G401.6 (cell line): Measurements from ENCODE around the gene SLCO2A1.

ENCODE experiments used
- FAIRE-seq: peaks from 2 replicates; lab custom pipeline; 2012; peaks lifted over from hg19 to GRCh38; lab: Jason Lieb, UNC

The SLCO2A1 gene

DNA sequence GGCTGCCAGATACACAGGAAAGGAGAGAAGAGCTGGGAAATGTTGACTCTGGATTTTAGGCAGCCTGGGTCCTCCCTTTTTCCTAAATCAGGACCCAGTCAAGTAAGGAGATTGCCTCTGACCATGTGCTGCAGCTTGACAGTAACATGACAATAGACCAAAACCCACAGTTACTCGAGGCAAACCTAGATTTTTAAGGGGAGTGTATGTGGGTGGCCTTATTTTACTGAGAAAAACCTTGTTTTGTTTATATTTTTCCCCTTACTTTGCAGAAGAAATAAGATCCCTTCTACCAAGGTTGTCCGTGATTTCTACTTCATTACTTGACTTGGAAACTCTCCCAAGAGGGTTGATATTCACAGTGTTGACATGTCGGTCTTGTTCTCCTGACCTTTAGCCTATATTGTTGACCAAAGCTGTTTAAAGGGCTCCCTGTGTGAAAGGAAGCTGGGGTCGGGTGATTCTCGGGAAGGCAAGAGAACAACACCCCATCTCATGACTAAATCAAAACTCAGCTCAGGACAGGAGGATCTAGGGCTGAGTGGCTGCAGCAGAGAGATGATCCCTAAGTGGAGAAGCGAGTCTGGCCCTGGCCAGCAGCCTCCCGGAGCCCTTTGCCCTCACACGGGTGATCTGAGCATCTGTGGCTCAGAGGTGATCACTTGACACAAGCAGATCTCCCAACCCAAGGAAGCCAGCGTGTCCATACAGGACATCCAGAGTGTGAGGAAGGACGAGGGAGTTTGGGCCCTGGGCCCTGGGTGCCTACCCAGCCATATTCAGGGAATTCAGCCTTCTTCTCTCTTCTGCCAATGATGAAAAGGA lies 31.0 kb upstream of the SLCO2A1 start:
- no peak for FAIRE-seq

GRCh38 chr3:134059671-134060560 lies 30.2 kb upstream of the SLCO2A1 start:
- FAIRE-seq, result no peak

DNA sequence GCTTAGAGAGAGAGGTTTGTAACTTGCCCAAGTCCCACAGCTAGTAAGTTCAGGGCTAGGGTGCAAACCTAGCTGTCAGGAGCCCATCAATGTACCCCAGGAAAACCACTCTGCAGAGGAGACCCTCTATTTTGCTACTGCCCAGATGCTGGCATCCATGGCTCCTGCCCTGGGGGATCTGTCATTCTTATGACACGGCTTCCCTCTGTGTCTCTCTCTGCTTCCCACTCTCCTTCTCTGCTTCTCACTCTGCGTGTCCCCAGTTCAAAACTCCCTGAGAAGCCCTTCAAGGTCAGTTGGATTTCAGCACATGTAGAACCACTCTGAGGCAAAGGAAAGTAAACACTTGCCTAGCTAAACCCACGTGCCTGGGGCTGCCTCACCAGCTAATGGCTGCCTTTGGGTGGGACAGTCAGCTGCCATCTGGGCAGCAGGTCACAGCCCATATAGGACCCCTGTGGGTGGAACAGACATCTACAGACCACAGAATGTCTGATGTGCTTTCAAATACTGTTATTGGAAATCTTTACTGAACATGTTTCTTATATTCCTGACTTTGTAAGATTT lies 29.4 kb upstream of the SLCO2A1 start:
- no peak for FAIRE-seq

GRCh38 chr3:134057654-134058110 lies 28.0 kb upstream of the SLCO2A1 start:
- FAIRE-seq, result no peak

- FAIRE-seq, result no peak
Measured at GRCh38 chr3:134057006-134057653, 27.4 kb upstream of the SLCO2A1 start.

GRCh38 chr3:134056464-134056891 lies 26.8 kb upstream of the SLCO2A1 start:
- FAIRE-seq, result no peak

DNA sequence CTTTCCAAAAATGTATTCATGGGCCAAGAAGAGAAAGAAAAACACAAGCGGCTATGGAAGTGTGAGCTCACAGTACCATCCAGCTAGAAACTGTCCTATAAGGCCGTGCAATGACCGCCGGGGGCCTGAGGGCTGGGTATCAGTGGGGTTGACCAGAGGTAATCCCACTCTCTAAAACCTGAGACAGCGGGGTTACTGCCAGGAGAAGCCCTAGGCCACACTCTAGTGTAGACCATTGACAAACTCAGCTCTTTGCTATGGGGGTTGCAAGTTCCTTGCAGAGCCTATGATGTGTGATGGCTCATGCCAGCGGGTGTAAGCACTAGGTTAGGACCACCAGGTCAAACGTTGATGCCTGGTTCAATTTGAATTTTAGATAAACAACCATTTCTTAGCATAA lies 25.9 kb upstream of the SLCO2A1 start:
- no peak for FAIRE-seq

- FAIRE-seq, result no peak
Measured at GRCh38 chr3:134054881-134055280, 25.2 kb upstream of the SLCO2A1 start.

DNA sequence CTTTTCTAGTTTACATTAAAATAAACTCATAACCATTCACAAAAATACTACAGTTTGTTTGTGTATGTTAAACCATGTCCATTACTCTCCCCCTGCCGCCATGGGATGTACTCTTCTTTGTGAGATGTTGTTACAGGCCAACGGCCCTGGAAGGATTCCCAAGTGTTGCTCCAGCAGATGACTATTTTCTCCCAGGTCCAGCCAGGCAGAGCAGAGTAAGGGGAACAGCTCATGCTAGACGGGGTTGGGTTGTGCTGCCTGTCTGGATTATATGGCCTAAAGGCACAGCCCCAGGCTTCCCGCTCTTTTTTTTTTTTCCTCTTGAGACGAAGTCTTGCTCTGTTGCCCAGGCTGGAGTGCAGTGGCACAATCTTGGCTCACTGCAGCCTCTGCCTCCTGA lies 24.5 kb upstream of the SLCO2A1 start:
- FAIRE-seq, result no peak

- no peak for FAIRE-seq
Measured at GRCh38 chr3:134052370-134052769, 22.6 kb upstream of the SLCO2A1 start.

DNA sequence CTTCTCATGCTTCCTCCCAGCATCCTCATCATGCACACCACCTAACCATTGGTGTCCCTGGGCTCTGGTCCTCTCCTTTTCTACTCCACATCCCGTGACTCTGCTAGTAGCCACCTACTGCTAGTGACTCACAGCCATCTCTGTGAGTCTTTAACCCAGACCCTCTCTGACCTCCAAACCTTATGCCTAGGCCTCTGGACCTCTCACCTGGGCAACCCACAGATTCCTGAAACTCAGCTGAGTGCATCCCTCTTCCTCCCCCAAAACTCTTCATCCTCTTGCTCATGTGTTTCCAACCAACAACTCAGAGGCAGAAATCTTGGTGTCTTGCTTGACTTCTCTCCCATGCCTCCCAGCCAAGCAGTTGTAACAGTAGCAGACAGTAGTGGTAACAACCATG lies 20.0 kb upstream of the SLCO2A1 start:
- no peak for FAIRE-seq

DNA sequence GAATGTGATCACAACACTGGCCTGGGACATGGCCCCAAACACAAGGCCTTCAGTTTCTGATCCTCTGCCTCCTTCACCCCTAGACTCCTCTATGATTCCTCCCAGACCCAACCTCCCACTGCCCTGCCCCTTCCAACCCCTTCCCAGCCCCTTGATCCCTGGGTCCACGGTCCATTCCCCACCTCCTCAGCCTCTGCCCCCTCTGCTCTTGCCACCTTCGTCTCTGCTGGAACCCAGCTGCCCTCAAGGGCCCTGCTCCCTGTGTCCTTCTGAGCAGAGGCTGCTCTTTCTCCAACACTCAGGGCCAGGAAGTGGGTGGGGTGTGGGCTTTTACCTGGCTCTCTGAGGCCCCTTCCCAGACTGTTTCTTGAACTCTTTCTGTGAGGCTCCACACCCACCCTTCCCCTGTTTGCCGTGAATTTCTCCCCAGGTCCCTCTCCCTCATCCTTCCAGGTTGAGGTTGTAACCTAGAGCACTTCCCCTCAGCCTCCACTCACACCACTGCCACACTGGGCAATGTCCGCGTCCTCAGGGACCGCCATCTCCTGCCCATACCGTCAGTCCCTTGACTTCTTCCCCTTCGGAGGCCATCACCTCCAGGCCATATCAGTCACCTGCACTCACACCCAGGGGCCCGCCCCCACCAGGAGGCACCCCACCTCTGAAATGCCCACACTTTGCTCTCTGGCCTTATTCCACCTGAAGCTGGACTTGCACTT lies 18.7 kb upstream of the SLCO2A1 start:
- no peak for FAIRE-seq

DNA sequence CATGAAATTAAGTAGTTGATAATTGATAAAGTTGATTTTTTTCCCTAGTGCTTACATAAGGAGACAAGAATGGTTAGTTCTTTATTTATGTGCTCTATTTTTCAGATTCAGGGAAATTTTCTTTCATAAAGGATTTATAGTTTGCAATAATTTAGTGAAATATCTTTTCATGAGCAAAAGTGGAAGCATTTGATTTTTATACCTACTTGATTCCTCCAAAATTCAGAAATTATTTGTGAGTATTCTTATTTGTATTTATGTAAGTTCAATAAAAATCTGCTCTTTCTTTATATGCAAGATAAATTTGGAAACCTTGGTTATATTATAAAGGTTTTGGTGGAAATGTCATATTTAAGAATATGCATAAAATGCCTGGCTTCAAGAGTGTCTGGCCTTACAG lies 14.7 kb upstream of the SLCO2A1 start:
- no peak for FAIRE-seq

DNA sequence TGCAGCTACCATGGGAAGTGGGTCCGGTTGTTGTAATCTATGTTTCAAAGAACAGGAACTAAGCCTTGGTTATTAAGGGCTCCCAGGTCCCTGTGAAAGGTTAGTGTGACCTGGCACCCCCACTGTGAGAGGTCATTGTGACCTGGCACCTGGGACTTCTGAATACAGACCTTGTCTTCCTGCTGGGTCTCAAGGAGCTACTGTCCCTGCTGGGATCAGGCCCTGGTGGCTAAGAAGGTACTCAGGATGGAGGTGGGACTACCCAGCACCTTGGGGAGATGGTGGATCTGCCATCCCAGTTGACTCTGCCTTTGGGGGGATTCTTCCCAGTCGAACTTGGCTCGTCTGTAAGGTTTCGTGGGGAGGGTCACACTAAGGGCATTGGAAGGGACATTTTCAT lies 10.3 kb upstream of the SLCO2A1 start:
- no peak for FAIRE-seq

DNA sequence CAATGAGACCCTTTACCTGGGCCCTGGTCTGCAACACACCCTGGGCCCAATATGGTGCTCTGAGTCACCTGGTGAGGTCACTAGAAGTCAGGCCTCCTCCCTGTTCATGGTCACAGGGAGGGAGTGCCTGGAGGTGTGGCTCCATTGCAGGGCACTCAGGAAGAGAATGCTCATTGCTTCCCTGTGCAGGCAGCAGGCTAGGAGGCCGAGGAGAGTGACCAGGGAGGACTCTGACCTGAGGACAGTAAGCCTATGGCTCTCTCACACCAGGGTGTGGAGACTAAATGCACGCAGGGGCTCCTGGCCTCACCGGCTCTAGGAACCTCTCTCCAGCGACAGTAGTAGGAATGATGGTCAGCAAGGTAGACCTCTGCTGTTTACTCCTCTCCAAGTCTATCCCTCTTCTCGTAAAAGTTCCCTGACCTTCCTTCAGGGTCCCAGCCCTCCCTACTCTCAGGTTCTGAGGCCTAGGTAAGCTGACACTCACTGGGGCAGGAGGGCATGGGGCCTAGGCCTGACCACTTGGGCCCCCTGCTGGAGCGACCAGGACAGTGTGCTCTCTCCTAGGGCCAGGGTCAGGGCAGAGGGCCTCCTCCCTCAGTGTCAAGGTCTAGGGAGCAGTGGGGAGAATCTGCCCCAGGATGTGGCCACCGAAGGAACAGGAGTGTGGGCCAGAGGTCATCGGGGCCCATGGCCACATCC lies 9.6 kb upstream of the SLCO2A1 start:
- no peak for FAIRE-seq

GRCh38 chr3:134038716-134039115 lies 9.0 kb upstream of the SLCO2A1 start:
- FAIRE-seq, result no peak

DNA sequence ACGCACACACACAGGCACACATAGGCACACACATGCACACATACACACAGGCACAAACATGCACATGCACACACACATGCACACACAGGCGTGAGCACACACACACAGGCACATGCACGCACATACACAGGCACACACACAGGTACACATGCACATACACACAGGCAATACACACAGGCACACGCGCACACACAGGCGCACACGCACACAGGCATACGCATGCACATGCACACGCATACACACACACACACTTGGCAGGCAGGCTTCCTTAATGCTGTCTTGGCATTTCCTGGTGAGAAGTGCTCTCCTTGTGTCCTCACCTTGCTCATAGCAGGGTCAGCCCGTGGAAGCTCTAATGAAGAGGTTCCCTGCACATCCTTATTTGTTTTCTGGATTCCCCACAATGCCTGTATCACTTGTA lies 8.4 kb upstream of the SLCO2A1 start:
- FAIRE-seq, result no peak

DNA sequence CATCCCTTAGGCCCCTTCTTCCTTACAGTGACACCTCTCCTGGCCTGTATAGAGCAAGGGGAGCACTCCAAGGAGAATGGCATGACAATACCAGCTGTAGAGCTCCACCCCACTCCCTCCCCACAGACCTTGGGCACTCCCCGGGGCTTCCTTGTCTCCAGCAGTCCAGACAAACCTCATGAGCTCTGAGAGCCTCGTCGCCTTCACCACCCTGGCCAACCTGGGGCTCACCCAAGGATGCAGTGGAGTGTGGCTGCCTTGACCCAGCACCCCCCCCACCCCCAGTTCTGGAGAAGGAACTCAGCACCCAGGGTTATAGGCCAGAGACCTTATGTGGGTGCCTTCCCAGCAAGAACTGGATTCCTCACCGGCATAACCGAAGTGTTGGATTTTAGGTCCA lies 7.4 kb upstream of the SLCO2A1 start:
- FAIRE-seq, result no peak

GRCh38 chr3:134036291-134036690 lies 6.6 kb upstream of the SLCO2A1 start:
- FAIRE-seq, result no peak

GRCh38 chr3:134035836-134036235 lies 6.1 kb upstream of the SLCO2A1 start:
- no peak for FAIRE-seq
